ENCODE results near the gene KLHL15.

The KLHL15 gene

GRCh38 chrX:24037729-24038128, 10.7 kb upstream of the KLHL15 start:
- no peak for TF ChIP-seq CTCF (IDR thresholded peaks at IDR 0.05; ENCODE audit: low read depth, low read length, missing control alignments)
- no peak for DNase-seq (ENCODE audit: low read depth)
- H3K4me3 ChIP-seq (ENCODE audit: low read depth, low read length) = no peak overlapping the region

DNA sequence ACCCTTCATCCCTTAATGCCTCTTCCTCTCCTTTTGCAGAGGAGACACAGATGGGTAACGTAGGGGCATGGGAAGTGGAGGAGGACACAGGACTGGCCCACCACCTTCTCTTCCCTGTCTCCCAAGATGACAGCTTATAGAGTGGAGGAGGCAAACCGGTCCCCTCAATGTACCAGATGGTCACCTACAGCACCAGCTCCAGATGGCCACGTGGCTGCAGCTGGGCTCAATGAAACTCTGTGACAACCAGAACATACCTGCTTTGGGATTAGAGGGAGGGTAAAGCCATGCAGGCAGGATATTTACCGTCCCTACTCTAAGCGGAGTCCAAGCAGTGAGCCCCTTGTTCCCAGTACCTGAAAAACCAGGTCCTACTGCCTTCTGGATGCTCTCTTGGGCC, 7.5 kb upstream of the KLHL15 start:
- DNase-seq (ENCODE audit: low read depth) = no peak
- no peak overlapping the region for H3K4me3 ChIP-seq (ENCODE audit: low read depth, low read length)
- TF ChIP-seq CTCF (IDR thresholded peaks at IDR 0.05; ENCODE audit: low read depth, low read length, missing control alignments) = no peak

GRCh38 chrX:24030597-24030996, 3.6 kb upstream of the KLHL15 start:
- no peak for DNase-seq (ENCODE audit: low read depth)
- H3K4me3 ChIP-seq (ENCODE audit: low read depth, low read length) = no peak overlapping the region
- TF ChIP-seq CTCF (IDR thresholded peaks at IDR 0.05; ENCODE audit: low read depth, low read length, missing control alignments) = no peak

GRCh38 chrX:24027985-24028384, 999 bp upstream of the KLHL15 start:
- no peak for DNase-seq (ENCODE audit: low read depth)
- no peak overlapping the region for H3K4me3 ChIP-seq (ENCODE audit: low read depth, low read length)

GRCh38 chrX:24026432-24026831, 554 bp downstream of the KLHL15 start:
- DNase-seq (ENCODE audit: low read depth) = no peak
- peak overlapping the region; percentile 77; the same call in 1 of the 2 replicates for H3K4me3 ChIP-seq (ENCODE audit: low read depth, low read length)
- no peak for TF ChIP-seq CTCF (IDR thresholded peaks at IDR 0.05; ENCODE audit: low read depth, low read length, missing control alignments)

More at GRCh38 chrX:24027985-24028384, 999 bp upstream of the KLHL15 start:
- TF ChIP-seq CTCF (IDR thresholded peaks at IDR 0.05; ENCODE audit: low read depth, low read length, missing control alignments) = no peak

GRCh38 chrX:24025741-24026403, 1.1 kb downstream of the KLHL15 start:
- H3K4me3 ChIP-seq (ENCODE audit: low read depth, low read length) = peak overlapping the region; percentile 77
- TF ChIP-seq CTCF (IDR thresholded peaks at IDR 0.05; ENCODE audit: low read depth, low read length, missing control alignments) = no peak
- no peak for DNase-seq (ENCODE audit: low read depth)

All from GM12864 (cell line).